PFSK-1 (cell line): Measurements from ENCODE around the gene TIAM1.

Source experiments
- FOXP2 ChIP-seq: optimal IDR thresholded peaks from 2 replicates; pipeline ENCODE3; 2011; ENCODE audit warnings: borderline replicate concordance, control low read depth, inconsistent platforms; ENCODE audit not compliant: insufficient read depth; ENCODE audit errors: extremely low read length, extremely low read depth
- POLR2AphosphoS5 ChIP-seq: IDR thresholded peaks from 2 replicates; pipeline ENCODE4 v1.6.1; 2012; ENCODE audit warnings: low read depth, mild to moderate bottlenecking, control low read depth, low read length, moderate library complexity
- SIN3A ChIP-seq: IDR thresholded peaks from 2 replicates; pipeline ENCODE4 v1.6.1; 2012; ENCODE audit warnings: mild to moderate bottlenecking, low read length, moderate library complexity, borderline replicate concordance; ENCODE audit not compliant: insufficient read depth
- TAF1 ChIP-seq: IDR thresholded peaks from 2 replicates; pipeline ENCODE4 v1.6.1; 2012; ENCODE audit warnings: low read length, control low read depth, borderline replicate concordance; ENCODE audit not compliant: insufficient read depth
- TF ChIP-seq, protein P1 (sequence below), 2 experiments: IDR thresholded peaks; 2 replicates each; pipeline versions ENCODE4 v1.6.1 to v1.8.0; 2011 to 2012; ENCODE audit warnings: low read depth in 2 of 2, low read length in 2 of 2, control low read depth in 1 of 2, inconsistent platforms in 1 of 2, mild to moderate bottlenecking in 1 of 2, moderate library complexity in 1 of 2; ENCODE audit not compliant: insufficient read depth in 1 of 2

DNA sequence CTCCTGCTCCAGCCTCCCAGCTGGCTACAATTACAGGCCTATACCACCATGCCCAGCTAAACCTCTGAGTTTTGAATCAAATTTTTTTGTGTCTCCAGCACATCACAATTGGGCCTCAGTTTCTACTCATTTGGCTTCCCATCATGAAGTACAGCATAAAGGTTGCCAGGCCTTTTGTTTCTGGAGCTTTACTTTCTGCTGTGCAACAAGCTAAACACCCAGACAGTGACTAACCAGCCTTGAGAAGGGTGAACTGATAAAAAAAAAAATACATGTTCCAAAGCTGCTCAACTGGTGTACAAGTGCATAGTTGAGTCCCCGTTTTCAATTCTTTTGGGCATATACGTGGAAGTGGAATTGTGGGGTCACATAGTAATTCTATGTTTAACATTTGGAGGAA lies 25.1 kb downstream of the TIAM1 start:
- TF ChIP-seq, protein P1, sequence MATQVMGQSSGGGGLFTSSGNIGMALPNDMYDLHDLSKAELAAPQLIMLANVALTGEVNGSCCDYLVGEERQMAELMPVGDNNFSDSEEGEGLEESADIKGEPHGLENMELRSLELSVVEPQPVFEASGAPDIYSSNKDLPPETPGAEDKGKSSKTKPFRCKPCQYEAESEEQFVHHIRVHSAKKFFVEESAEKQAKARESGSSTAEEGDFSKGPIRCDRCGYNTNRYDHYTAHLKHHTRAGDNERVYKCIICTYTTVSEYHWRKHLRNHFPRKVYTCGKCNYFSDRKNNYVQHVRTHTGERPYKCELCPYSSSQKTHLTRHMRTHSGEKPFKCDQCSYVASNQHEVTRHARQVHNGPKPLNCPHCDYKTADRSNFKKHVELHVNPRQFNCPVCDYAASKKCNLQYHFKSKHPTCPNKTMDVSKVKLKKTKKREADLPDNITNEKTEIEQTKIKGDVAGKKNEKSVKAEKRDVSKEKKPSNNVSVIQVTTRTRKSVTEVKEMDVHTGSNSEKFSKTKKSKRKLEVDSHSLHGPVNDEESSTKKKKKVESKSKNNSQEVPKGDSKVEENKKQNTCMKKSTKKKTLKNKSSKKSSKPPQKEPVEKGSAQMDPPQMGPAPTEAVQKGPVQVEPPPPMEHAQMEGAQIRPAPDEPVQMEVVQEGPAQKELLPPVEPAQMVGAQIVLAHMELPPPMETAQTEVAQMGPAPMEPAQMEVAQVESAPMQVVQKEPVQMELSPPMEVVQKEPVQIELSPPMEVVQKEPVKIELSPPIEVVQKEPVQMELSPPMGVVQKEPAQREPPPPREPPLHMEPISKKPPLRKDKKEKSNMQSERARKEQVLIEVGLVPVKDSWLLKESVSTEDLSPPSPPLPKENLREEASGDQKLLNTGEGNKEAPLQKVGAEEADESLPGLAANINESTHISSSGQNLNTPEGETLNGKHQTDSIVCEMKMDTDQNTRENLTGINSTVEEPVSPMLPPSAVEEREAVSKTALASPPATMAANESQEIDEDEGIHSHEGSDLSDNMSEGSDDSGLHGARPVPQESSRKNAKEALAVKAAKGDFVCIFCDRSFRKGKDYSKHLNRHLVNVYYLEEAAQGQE (IDR thresholded peaks at IDR 0.05; ENCODE audit: insufficient read depth in 1 of 2, low read depth in 2 of 2, low read length in 2 of 2) = no peak
- TF ChIP-seq POLR2AphosphoS5 = no peak
- TF ChIP-seq TAF1 = no peak
- no peak for TF ChIP-seq SIN3A
- no peak for TF ChIP-seq FOXP2
